HG03196 (cell line): ENCODE measurements around the gene IBSP.

Experiments
- ATAC-seq: cut with Tn5 transposase; IDR thresholded peaks from one replicate; pipeline ENCODE4 v1.9.1; 2021; ENCODE audit not compliant: unreplicated experiment

The IBSP gene, protein sequence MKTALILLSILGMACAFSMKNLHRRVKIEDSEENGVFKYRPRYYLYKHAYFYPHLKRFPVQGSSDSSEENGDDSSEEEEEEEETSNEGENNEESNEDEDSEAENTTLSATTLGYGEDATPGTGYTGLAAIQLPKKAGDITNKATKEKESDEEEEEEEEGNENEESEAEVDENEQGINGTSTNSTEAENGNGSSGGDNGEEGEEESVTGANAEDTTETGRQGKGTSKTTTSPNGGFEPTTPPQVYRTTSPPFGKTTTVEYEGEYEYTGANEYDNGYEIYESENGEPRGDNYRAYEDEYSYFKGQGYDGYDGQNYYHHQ

DNA sequence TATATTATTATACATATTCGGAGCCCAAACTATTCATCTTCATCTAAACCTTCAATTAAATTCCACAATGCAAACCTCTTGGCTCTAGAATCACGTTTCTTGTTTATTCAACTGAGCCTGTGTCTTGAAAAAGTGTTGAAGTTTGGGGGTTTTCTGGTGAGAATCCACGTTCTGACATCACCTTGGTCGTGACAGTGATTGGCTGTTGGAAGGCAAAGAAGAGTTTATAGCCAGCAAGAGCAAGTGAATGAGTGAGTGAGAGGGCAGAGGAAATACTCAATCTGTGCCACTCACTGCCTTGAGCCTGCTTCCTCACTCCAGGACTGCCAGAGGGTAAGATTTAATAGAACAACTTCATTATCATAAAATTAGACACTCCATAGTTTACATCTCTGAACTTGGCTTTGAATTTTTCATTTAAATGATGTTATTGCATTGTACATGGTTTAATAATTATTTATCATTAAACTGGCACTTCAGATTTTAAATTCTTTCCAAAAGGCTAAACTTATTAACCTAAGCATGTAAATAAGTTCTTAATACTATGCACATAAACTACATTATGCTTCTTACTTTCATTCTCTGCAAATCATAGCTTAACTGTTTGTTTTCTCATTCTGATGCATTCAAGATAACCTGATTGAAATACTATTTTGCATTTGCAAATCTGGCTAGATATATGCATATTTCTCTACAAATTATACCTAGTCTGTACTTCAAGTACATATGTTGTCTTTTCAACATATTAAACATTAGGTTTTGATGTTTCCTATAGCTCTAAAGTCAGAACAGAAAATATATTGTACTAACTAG, at the start of gene IBSP:
IBSP (plus strand) TSS at position 254 of the 813 bp plus-strand sequence. CDS start 2,808 bp downstream, outside the sequence.
- no peak for ATAC-seq

DNA sequence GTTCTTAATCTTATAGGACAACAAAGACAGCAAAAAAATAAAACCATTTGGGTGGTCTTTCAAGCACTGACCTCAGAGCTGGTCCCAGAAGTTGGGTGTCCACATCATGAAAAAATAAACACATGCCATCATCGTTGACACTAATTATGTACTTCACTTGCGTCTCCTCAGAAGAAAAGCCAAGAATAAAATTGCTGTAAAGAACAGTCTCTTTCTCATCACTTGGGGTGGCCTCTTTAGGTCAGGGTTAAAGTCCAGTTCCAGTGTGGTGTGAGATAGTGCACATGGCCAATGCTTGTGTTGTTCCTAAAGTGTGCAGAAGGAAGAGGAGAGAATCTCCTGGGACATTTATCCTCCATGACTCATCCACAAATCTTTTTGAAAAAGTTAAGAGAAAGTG, 49.5 kb upstream of the IBSP start:
- no peak for ATAC-seq

DNA sequence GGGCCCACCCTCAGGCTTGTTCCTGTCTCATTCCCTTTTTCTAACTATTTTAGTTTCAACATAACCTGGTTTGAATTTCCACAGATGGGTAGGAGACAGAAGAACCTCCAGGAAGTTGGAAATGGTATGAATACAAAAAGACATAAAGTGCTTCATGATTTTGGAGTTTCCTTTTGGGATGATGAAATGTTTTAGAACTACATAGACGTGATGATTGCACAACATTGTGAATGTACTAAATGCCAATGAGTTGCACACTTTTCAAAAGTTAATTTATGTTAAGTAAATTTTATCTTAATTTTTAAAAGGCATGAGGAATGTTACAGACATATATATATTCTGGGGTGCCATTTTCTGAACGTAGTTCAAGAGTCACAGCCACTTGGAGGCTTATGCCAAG, 41.1 kb upstream of the IBSP start:
- no peak for ATAC-seq

DNA sequence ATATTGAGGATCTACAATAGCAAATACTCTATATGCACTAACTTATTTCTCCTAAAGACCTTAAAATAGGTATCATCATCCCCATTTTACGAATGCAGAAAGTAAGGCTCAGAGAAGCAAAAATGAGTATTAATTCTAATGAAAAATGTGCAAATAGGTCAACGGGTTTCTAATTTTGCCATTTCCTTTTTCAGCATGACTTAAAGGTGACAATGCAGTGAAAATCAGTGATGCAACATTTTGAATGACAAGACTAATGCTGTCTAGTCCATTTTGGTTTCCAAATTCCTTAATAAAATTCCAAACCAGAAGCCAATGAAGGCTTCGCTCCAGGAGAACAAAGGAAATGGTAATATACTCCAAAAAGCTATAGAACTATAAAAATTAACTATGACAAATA, 37.0 kb upstream of the IBSP start:
- ATAC-seq: no peak

DNA sequence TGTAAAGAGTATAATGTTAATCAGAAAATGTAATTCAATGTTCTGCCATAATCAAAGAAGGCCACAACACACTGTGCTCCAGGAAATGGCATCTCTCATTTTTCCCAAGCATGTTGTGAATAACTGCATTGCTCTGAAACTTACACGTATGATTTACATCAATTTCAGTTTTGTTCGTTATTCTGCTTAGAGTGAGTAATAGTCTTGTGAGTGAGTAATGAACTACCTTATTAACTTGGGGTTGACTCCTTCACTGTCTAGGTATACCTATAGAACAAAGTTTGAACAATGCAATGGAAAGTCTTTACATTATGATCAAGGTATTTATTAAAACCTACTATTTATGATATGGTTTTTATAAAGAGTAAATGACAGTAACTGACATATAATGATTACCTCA, 17.8 kb upstream of the IBSP start:
- no peak for ATAC-seq

DNA sequence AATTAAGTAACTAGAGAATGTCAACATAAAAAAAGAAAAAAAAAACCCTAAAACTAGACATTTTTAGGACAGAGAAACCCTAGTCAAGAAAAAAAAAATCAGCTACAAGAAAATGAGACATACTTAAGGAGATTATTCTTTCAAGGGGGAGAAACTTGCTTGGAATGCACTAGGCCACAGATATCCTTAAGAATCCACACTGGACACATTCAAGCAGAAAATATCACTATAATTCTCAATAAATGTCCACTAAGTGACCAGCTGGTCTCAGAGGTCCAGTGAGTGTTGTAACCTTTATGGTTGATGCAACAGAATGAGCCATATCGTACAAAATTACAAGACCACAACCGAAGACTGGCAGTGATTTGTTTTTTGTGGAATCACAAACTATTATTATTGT, 15.6 kb upstream of the IBSP start:
- ATAC-seq: no peak

DNA sequence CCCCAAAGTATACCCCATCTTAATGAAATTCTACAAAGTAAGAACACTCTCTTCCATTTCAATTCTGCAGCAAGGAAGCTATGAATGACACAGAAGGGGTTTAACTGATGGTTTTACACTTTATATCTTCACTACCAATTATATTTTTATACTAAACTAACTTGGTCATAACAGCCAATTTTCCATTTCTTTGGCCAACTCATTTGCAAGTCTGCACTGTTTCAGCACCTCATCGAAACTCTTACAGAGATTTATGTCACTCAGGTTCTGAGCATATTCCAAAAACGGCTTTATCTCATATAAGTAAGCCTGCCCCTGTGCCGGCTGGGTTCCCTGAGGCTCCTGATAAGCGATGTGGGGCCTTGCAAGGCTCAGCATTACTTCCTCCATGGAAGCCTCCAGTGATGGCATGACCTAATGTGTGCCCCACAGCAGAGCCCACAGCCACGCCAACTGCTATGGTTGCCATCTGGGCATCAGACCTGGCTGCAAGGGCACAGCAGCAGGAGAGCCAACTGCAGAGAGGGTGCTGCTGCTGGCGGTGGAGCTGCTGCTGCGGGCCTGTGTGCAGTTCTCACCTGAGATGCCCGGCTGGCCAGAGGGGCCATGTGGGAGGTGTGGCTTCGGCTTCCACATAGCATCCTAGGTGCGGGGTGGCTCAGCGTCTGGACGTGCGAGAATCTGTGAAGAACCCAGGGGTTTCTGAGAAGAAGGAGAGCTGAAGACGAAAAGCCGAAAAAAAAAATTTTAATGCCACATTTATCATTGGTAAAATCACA, 13.4 kb upstream of the IBSP start:
- ATAC-seq: no peak

DNA sequence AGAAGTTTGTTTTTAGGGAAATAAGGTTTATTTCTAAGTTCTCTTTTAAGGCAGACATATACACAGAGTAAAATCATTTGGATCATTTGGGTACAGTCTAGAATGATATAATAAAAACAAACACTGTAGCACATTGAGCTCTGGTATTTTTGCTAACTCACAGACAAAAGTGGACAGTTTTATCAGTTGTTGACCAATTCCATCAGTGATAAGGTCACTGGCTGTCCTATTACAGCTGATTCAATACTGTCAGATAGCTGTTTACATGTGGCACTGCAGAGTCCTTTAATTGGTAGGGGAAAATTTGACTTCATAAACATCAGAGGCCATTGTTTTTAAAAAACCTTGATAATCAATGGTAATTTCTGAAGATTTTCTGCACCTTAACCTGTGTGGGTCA, 3.5 kb downstream of the IBSP start:
- no peak for ATAC-seq

DNA sequence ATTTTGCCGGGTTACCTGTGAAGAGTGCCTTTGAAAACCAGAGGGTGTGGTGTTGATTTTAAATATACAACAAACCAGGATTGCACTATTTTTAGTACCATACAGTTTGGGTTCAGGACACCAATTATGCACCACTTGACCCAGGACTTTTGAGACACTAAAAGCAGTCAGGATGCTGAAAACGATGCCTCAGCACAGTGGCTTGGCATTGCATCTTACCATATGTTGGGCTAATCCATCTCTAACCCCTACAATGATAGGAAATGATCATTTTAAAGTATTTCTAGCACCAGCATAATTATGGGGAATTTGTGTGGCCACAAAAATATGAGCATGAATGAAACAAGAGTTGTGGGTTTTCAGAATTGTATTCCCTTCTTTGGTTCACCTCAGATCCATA, 4.1 kb downstream of the IBSP start:
- no peak for ATAC-seq

DNA sequence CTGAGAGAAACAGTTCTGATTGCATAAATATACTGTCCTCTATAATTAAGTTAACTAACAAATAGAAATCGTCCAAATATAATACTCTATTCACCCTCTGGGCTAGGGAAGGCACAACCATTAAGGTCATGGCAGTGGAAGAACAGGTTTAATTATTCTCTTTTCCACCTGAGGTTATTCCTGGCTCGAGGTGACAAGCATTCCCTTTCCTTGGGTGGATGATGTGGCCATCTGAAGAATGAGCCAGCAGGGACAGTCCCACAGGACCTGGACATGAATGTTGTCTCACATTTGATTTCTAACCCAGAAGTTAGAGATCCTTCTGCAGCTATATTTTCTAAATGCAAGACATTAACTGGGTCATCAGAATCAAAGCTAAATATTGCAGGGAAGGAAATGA, 5.5 kb downstream of the IBSP start:
- no peak for ATAC-seq

DNA sequence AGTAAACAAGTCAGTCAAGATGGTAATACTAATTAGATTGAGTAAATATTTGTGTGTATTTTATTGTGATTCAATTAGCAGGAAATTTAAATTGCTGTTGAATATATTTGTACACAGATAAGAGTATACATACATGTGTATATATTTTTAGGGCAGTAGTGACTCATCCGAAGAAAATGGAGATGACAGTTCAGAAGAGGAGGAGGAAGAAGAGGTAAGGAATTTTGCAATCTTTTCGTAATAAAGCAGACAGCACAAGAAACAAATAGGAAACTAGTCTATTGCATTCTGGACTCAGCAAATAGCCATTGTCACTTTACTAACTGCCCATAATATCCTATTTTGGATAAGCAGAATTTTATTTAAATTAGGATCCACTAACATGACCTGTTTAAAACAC, 6.6 kb downstream of the IBSP start:
- no peak for ATAC-seq

DNA sequence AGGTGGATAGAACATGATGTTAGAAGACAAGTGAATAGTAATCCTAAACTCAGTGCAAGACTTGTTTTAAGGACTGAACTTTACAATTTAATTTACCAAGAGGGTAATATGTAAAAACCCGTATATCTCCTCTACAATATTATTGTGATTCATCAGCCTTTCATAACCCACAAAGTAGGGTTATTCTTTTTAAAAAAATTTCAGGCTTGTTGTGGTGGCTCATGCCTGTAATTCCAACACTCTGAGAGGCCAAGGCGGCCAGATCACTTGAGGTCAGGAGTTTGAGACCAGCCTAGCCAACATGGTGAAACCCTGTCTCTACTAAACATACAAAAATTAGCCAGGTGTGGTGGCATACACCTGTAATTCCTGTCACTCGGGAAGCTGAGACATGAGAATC, 7.2 kb downstream of the IBSP start:
- no peak for ATAC-seq

DNA sequence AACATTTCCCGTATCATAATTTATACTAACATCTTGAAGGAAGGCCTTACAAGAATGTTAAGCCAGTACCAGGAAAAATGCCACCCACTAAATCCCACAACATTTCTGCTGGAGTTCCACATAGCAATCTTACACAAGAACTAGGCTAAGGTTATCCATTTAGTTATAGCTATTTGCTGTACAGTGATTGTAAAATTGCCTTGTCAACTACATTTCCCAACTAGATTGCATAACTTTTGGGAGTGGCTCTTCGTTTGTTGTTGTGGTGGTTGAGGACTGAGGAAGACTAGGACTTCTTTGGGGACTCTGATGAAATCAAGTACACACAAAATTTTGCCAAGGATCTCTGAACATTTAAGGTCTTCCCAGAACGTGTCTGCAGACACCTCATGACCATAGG, 8.0 kb downstream of the IBSP start:
- ATAC-seq: no peak

DNA sequence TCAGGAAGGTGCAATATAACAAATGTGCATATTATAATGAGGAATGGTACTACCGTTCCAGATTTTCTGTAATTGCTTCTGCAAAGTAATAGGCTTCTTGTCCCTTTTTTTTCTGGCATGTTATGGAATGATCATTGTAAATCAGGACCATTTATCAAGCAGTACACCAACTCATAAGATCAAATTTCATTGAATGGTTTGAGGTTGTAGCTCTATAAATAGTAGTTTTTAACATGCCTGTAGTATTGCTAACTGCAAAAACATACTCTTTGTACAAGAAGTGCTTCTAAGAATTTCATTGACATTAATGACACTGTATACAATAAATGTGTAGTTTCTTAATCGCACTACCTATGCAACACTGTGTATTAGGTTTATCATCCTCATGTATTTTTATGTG, 12.6 kb downstream of the IBSP start:
- ATAC-seq: no peak

DNA sequence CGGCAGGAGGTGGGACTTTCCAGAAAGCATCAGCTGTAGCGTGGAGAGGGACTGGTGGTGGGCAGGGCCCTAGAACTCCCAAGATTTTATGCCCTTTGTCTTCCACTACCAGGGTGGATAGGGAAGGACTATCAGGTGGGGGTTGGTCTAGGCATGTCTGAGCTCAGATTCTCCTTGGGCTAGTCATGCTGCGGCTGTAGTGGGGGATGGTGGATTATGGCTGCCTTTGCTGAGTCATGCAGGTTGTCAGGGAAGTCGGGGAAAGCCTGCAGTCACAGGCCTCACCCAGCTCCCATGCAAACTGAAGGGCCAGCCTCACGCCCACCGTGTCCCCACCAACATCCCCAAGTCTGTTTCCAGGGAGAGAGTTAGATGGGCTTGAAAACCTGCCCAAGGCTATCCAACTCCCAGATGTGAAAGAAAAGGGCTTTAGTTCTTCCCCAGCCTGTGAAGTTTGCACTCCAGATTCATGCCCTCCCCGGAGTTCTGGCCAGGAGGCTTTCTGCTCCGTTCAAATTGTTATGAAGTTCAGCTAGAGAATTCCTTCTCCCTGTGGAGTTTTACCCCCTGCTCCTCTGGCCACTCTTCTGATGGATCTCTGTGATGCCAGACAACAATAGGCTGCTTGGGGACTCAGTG, 20.0 kb downstream of the IBSP start:
- no peak for ATAC-seq

DNA sequence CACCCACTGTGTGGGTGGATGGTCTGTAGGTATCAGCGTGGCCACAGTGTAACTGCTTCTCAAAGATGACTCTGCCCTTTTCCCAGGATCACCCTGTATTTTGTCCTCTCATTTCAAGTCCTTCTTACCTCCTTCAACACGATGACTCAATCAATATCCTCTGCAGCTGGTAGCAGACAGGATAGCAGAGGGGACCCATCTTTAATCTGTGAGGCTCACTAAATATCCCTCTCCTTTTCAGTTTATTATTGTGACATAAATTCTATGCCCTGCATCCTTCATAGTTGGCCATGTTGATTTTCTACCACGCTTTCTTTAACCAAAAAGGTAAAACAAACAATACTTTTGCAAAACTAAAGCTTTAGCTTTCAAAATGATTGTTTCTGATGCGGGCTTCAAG, 23.8 kb downstream of the IBSP start:
- ATAC-seq: no peak

DNA sequence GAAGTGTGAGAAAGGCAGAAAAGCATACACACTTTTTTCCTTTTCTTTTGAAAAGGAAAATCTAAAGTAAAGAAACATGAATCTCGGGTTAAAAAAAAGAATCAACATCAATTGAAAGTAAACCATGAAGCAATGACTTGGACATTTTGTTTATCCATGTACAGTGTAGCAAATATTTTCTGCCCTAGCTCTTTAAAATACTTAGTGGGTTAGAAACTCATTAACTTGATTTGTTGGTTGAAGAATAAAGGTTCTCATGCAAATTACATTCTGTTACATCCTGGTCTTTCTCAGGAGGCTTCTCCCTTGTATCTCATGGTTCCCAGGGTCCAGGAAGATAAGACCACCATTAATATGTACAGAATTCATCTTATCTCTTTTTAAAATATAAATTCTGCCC, 24.4 kb downstream of the IBSP start:
- no peak for ATAC-seq

DNA sequence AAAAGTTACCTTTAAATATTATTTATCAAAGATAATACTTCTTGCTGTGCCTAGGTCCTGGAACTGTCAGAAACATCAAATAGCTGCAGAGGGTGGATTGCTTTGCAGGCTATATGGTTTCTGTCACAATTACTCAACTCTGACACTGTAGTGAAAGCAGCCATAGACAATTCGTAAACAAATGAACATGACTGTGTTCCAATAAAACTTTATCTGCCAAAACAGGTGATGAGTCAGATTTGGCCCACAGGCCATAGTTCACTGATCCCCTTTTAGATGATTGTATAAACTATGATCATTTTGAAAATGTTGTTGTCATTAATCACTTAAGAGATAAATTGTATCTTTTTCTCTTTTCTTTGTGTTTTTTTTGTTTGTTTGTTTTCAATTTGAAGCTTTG, 25.0 kb downstream of the IBSP start:
- ATAC-seq: no peak

DNA sequence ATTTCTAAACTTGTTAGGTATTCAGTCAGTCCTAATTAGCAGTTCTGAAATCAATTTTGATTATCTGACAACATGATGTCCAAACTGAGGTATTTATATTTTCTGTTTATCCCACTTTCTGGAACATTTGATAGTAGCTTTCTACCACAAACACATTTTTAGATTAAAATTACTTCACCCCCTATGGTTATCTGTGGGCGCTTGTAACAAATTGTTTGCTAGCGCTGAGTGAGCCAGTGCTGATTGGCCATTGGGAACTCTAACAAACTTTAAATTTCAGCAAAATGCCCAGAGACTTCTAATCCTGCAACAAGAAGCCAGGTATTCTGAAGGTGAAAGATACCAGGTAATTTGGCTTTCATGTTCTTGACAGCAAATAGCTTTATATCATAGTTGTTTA, 33.3 kb downstream of the IBSP start, which contains the start of gene MEPE:
MEPE (plus strand) TSS at position 301 of the 400 bp plus-strand sequence. CDS start 1,746 bp downstream, outside the sequence.
- ATAC-seq: no peak

DNA sequence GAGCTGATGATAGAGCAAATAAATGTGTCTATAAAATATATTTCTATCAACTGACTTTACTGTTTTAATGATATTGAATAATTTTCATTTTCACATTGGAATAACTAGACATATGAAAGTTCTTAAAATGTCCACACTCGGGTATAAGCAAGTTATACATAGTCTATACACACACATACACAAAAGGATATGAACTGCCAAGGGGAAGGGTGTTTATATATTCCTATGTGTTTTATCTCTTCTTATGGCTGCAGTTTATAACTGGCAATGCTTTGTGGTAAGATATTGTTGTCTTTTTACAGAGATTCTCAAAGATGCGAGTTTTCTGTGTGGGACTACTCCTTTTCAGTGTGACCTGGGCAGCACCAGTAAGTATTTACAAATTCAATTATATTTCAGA, 35.0 kb downstream of the IBSP start:
- ATAC-seq: no peak

DNA sequence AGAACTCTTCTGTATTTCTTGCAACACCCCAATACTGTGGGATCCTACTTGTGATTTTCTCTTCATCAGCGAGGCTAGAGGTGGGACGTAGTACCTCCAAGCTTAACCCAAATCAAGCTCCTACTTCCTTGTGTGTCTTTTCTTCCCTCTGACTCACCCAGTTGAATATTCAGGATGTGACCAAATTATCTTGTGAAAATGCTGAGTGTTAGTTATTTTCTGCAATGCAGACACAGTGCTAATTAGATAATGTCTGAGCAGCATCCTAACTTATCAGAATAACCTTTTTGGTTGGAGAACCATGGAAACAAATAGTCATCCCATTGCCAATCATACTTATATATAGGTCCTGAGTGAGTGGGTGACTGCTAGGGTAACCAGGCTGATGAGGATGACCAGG, 35.8 kb downstream of the IBSP start:
- no peak for ATAC-seq
